Endothelial cell of hepatic sinusoid (primary cell): ENCODE results near the gene RAB5IF.
"Not testable (repeated sequence)": the region's sequence is repeated elsewhere in the genome, so short reads cannot be mapped to it uniquely, and the experiment has no call there.

Experiments
- in situ Hi-C: cut with HindIII; loops from 2 replicates; pipeline ENCODE4 v1.10.0; 2017; ENCODE audit warnings: low sequenced_read_pairs

RAB5IF gene

GRCh38 chr20:36628076-36628475 lies 22.5 kb downstream of the RAB5IF start:
- in situ Hi-C loops, result no loop called here

- in situ Hi-C loops, result no loop called here
Observed at GRCh38 chr20:36629719-36630681, 24.4 kb downstream of the RAB5IF start.

GRCh38 chr20:36631646-36632045 lies 26.1 kb downstream of the RAB5IF start:
- in situ Hi-C loops, result no loop called here

GRCh38 chr20:36632147-36632486 lies 26.5 kb downstream of the RAB5IF start:
- in situ Hi-C loops, result no loop called here

- in situ Hi-C loops, result no loop called here
Observed at GRCh38 chr20:36632487-36633284, 27.1 kb downstream of the RAB5IF start.

GRCh38 chr20:36633285-36633772 lies 27.8 kb downstream of the RAB5IF start:
- in situ Hi-C loops, result no loop called here

GRCh38 chr20:36634342-36634741 lies 28.8 kb downstream of the RAB5IF start:
- in situ Hi-C loops, result no loop called here

- in situ Hi-C loops, result not testable (repeated sequence)
Observed at GRCh38 chr20:36638876-36639400, 33.4 kb downstream of the RAB5IF start.

- in situ Hi-C loops, result loop anchor here (5.0 kb wide), 2 partner anchors 39 to 61 kb away; no protein-coding TSS in a partner anchor
Observed at GRCh38 chr20:36641506-36641843, 35.9 kb downstream of the RAB5IF start.

- in situ Hi-C loops, result loop anchor here (5.0 kb wide), 2 partner anchors 40 to 60 kb away; no protein-coding TSS in a partner anchor
Observed at GRCh38 chr20:36642136-36642535, 36.6 kb downstream of the RAB5IF start.

GRCh38 chr20:36644032-36644705 lies 38.6 kb downstream of the RAB5IF start:
- in situ Hi-C loops, result loop anchor here (5.0 kb wide), 2 partner anchors 42 to 58 kb away; no protein-coding TSS in a partner anchor

GRCh38 chr20:36644706-36645095 lies 39.1 kb downstream of the RAB5IF start:
- in situ Hi-C loops, result loop anchor here (5.0 kb wide), 3 partner anchors 42 to 92 kb away; no protein-coding TSS in a partner anchor

GRCh38 chr20:36645353-36645752 lies 39.8 kb downstream of the RAB5IF start:
- in situ Hi-C loops, result loop anchor here (5.0 kb wide), 1 partner anchor 93 kb away; no protein-coding TSS in a partner anchor

- in situ Hi-C loops, result loop anchor here (5.0 kb wide), 1 partner anchor 94 kb away; no protein-coding TSS in a partner anchor
Observed at GRCh38 chr20:36645998-36646397, 40.4 kb downstream of the RAB5IF start, which contains the start of gene SLA2. TSS of gene SLA2 (minus strand) at chr20:36646196. CDS start at chr20:36641335, 4,861 bp downstream.

GRCh38 chr20:36646678-36647077 lies 41.1 kb downstream of the RAB5IF start:
- in situ Hi-C loops, result loop anchor here (5.0 kb wide), 1 partner anchor 94 kb away; no protein-coding TSS in a partner anchor

GRCh38 chr20:36647196-36648121 lies 41.9 kb downstream of the RAB5IF start:
- in situ Hi-C loops, result loop anchor here (5.0 kb wide), 1 partner anchor 95 kb away; no protein-coding TSS in a partner anchor

GRCh38 chr20:36653456-36653855 lies 47.9 kb downstream of the RAB5IF start:
- in situ Hi-C loops, result no loop called here

- in situ Hi-C loops, result no loop called here
Observed at GRCh38 chr20:36654506-36654905, 48.9 kb downstream of the RAB5IF start.

GRCh38 chr20:36655004-36655403 lies 49.4 kb downstream of the RAB5IF start:
- in situ Hi-C loops, result no loop called here
